GM19035 (cell line): ENCODE measurements around the gene TRIM49B.
"Not testable (repeated sequence)": the region's sequence is repeated elsewhere in the genome, so short reads cannot be mapped to it uniquely, and the experiment has no call there.

Experiments used
- ATAC-seq: cut with Tn5 transposase; IDR thresholded peaks from one replicate; pipeline ENCODE4 v1.9.1; 2021; ENCODE audit not compliant: unreplicated experiment

TRIM49B gene

GRCh38 chr11:49028523-49028922 is at the start of gene TRIM49B:
Gene TRIM49B, plus strand, starts transcription at chr11:49028823. Its CDS starts 2,777 bp downstream, at chr11:49031600.
- ATAC-seq = not testable (repeated sequence)

- ATAC-seq = not testable (repeated sequence)
These were observed 44.8 kb upstream of the TRIM49B start, which contains the start of gene TRIM51G for GRCh38 chr11:48983785-48984184. Gene TRIM51G, minus strand, starts transcription at chr11:48983885. Its CDS starts 2,190 bp downstream, at chr11:48981695.

GRCh38 chr11:49048229-49048628 is 19.6 kb downstream of the TRIM49B start:
- not testable (repeated sequence) for ATAC-seq

- not testable (repeated sequence) for ATAC-seq
These were observed 21.2 kb downstream of the TRIM49B start for GRCh38 chr11:49049821-49050220.

GRCh38 chr11:49059012-49059411 is 30.4 kb downstream of the TRIM49B start, which contains the start of gene TRIM64C:
Gene TRIM64C, minus strand, starts transcription at chr11:49059112. Its CDS starts 0 bp downstream, at chr11:49059112.
- ATAC-seq = not testable (repeated sequence)

- not testable (repeated sequence) for ATAC-seq
These were observed 41.3 kb downstream of the TRIM49B start for GRCh38 chr11:49069897-49070296.
